ENCODE results near the gene LRMDA.

Gene LRMDA

GRCh38 chr10:75565286-75566251 lies 134.1 kb downstream of the LRMDA start:
- TF ChIP-seq, protein P1, sequence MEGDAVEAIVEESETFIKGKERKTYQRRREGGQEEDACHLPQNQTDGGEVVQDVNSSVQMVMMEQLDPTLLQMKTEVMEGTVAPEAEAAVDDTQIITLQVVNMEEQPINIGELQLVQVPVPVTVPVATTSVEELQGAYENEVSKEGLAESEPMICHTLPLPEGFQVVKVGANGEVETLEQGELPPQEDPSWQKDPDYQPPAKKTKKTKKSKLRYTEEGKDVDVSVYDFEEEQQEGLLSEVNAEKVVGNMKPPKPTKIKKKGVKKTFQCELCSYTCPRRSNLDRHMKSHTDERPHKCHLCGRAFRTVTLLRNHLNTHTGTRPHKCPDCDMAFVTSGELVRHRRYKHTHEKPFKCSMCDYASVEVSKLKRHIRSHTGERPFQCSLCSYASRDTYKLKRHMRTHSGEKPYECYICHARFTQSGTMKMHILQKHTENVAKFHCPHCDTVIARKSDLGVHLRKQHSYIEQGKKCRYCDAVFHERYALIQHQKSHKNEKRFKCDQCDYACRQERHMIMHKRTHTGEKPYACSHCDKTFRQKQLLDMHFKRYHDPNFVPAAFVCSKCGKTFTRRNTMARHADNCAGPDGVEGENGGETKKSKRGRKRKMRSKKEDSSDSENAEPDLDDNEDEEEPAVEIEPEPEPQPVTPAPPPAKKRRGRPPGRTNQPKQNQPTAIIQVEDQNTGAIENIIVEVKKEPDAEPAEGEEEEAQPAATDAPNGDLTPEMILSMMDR (IDR thresholded peaks at IDR 0.05; ENCODE audit: low read depth, low read length), result no peak
- in situ Hi-C loops (cut with HindIII; ENCODE audit: low sequenced_read_pairs), result no loop called here
- no peak for DNase-seq (ENCODE audit: low read depth, low spot score)
- H3K4me3 ChIP-seq (ENCODE audit: low read depth, low read length), result no peak overlapping the region

- in situ Hi-C loops (cut with HindIII; ENCODE audit: low sequenced_read_pairs), result no loop called here
- TF ChIP-seq, protein P1 (IDR thresholded peaks at IDR 0.05; ENCODE audit: low read depth, low read length), result no peak
- no peak overlapping the region for H3K4me3 ChIP-seq (ENCODE audit: low read depth, low read length)
- DNase-seq (ENCODE audit: low read depth, low spot score), result peak; percentile 19
Observed at GRCh38 chr10:75568450-75569130, 137.2 kb downstream of the LRMDA start.

DNA sequence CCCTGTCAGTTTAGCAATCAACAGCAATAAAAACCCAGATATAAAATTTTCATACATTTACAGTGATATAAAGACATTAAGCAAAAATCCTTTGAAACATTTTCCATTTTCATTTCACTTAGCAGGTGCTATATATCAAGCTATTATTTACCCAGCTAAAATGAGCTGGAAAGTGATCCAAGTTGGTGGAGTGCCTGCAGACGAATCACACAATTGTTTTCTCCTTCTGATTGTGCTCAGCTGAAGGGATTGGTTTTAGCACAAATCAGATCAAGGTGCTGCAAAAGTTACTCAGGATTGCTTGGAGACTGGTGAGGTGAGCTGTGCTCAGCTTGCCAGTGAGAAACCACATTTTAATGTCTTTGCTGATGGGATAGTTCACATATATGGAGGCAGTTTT lies 138.1 kb downstream of the LRMDA start:
- in situ Hi-C loops (cut with HindIII; ENCODE audit: low sequenced_read_pairs), result no loop called here
- no peak overlapping the region for H3K4me3 ChIP-seq (ENCODE audit: low read depth, low read length)
- DNase-seq (ENCODE audit: low read depth, low spot score), result no peak
- TF ChIP-seq, protein P1 (IDR thresholded peaks at IDR 0.05; ENCODE audit: low read depth, low read length), result no peak

- DNase-seq (ENCODE audit: low read depth, low spot score), result no peak
- H3K4me3 ChIP-seq (ENCODE audit: low read depth, low read length), result no peak overlapping the region
- TF ChIP-seq, protein P1 (IDR thresholded peaks at IDR 0.05; ENCODE audit: low read depth, low read length), result no peak
- in situ Hi-C loops (cut with HindIII; ENCODE audit: low sequenced_read_pairs), result no loop called here
Observed at GRCh38 chr10:75572478-75572877, 141.1 kb downstream of the LRMDA start.

- H3K4me3 ChIP-seq (ENCODE audit: low read depth, low read length), result no peak overlapping the region
- in situ Hi-C loops (cut with HindIII; ENCODE audit: low sequenced_read_pairs), result no loop called here
- TF ChIP-seq, protein P1 (IDR thresholded peaks at IDR 0.05; ENCODE audit: low read depth, low read length), result no peak
- no peak for DNase-seq (ENCODE audit: low read depth, low spot score)
Observed at GRCh38 chr10:75575940-75576339, 144.5 kb downstream of the LRMDA start.

DNA sequence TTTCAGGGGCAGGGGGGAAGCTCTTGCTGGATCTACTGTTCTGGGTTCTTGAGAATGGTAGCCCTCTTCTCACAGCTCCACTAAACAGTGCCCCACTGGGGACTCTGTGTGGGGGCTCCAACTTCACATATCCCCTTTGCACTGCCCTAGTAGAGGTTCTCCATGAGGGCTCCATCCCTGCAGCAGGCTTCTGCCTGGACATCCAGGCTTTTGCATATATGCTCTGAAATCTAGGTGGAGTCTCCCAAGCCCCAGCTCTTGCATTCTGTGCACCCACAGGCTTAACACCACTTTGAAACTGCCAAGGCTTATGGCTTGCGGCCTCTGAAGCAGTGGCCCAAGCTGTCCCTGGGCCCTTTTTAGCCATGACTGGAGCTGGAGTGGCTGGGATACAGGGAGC lies 150.7 kb downstream of the LRMDA start:
- no peak overlapping the region for H3K4me3 ChIP-seq (ENCODE audit: low read depth, low read length)
- TF ChIP-seq, protein P1 (IDR thresholded peaks at IDR 0.05; ENCODE audit: low read depth, low read length), result no peak
- DNase-seq (ENCODE audit: low read depth, low spot score), result no peak
- in situ Hi-C loops (cut with HindIII; ENCODE audit: low sequenced_read_pairs), result no loop called here

Measured in astrocyte of the spinal cord (primary cell).